Aorta (tissue), 5 donors: ENCODE results near the gene VCAN. TPM values are rescaled to one million over a fixed set of nuclear protein-coding genes. Genes with fewer than 3 reads are reported as not detected.

Source experiments
- ATAC-seq: fragments of 200-7000 bp; cut with Tn5 transposase; one replicate; pipeline ENCODE4 v1.9.1; 2022; ENCODE audit warnings: moderate library complexity; ENCODE audit not compliant: low FRiP score
- DNase-seq, 2 donors: peaks; one replicate each; pipeline ENCODE4 v3.0.0-alpha.2; 2020
- H3K27ac ChIP-seq, 2 donors: one replicate each; pipeline ENCODE4 v1.5.1; 2013; ENCODE audit warnings: low read length in 2 of 2, mild to moderate bottlenecking in 2 of 2, moderate library complexity in 2 of 2, control low read depth in 1 of 2, inconsistent platforms in 1 of 2, low read depth in 1 of 2
- H3K27me3 ChIP-seq, 2 donors: one replicate each; pipeline ENCODE4 v1.6.1; 2013; ENCODE audit warnings: control low read depth in 1 of 2, low read length in 1 of 2, mild to moderate bottlenecking in 1 of 2, moderate library complexity in 1 of 2; ENCODE audit not compliant: insufficient read depth in 2 of 2, control insufficient read depth in 1 of 2
- H3K36me3 ChIP-seq, 2 donors: one replicate each; pipeline ENCODE4 v1.6.1; 2013; ENCODE audit warnings: control low read depth in 1 of 2, low read length in 1 of 2, mild to moderate bottlenecking in 1 of 2; ENCODE audit not compliant: insufficient read depth in 2 of 2, control insufficient read depth in 1 of 2
- H3K4me1 ChIP-seq, 2 donors: one replicate each; pipeline ENCODE4 v1.6.1; 2013; ENCODE audit warnings: low read length in 2 of 2, control low read depth in 1 of 2, mild to moderate bottlenecking in 1 of 2, moderate library complexity in 1 of 2; ENCODE audit not compliant: insufficient read depth in 2 of 2, control insufficient read depth in 1 of 2
- H3K4me3 ChIP-seq, 2 donors: one replicate each; pipeline ENCODE4 v1.5.1; 2013; ENCODE audit warnings: low read length in 2 of 2, control low read depth in 1 of 2, mild to moderate bottlenecking in 1 of 2
- H3K9me3 ChIP-seq: one replicate; pipeline ENCODE4 v1.6.1; 2013; ENCODE audit warnings: mild to moderate bottlenecking, low read length; ENCODE audit not compliant: control insufficient read depth
- whole genome bisulfite sequencing, 2 donors: extraction: QIAGEN DNeasy Blood & Tissue Kit; methylation state at CpG; one replicate each; pipeline ENCODE4 v1.1.7; 2013; 5-methylcytosine and 5-hydroxymethylcytosine counted together
- intact Hi-C, 2 donors: fragments of 100-400 bp; cut with DNase I; formaldehyde crosslinking; loops; one replicate each; pipeline versions ENCODE4 v1.14.2 to v1.15.0; 2022
- polyA plus RNA-seq, 2 donors: library from polyadenylated mRNA; stranded (reverse); fragments of 200-250 nt; gene quantifications; one replicate each; pipeline ENCODE4 v1.2.3, GENCODE V29; 2013
- total RNA-seq, 2 donors: library from RNA; stranded (reverse); fragmentation: NEBNext Ultra II Directional; extraction: Animal tissue kit (Norgen Biotek cat#: 25700); gene quantifications; one replicate each; pipeline ENCODE4 v1.2.1, GENCODE V29; 2021
- donor health status: healthy with polysubstance abuse.
- donor health status: Bipolar disorder and iron deficiency.
- donor health status: DM: no; HTN: no; CAD: no.
- donor health status: DM: no; HTN: no; CAD: no.
- donor health status: DM: yes; HTN: yes; CAD: no.

Gene VCAN
- total and polyA plus RNA-seq, 4 donors, result 21.5 to 849 (median 478) TPM

GRCh38 chr5:83562791-83563557 is 91.4 kb downstream of the VCAN start:
- no peaks in the 10 kb centered on the region for H3K9me3 ChIP-seq
- H3K4me3 ChIP-seq, result no peak overlapping the region
- peak overlapping the region; percentile 67 to 80 for H3K27ac ChIP-seq
- WGBS, 2 donors, result 3 to 7% methylated on average over 5 of the region's 5 CpGs
- peaks cover 6 to 7% of the 10 kb centered on the region in 2 donors for H3K4me1 ChIP-seq
- no peaks in the 10 kb centered on the region for H3K36me3 ChIP-seq
- no peak for DNase-seq
- peak; percentile 75 for ATAC-seq
- no peaks in the 10 kb centered on the region for H3K27me3 ChIP-seq
- intact Hi-C loops, result loop anchor here (5.0 to 10.0 kb wide), 7 partner anchors 88 to 1251 kb away; partner anchors contain the start of gene VCAN (in 2 of the 2)

- Histone ChIP-seq H3K27me3 (no peaks in the 10 kb centered on the region), H3K36me3 (no peaks in the 10 kb centered on the region), H3K4me1 (peaks cover 6 to 7% of the 10 kb centered on the region in 2 donors), H3K4me3 (no peak overlapping the region), H3K9me3 (no peaks in the 10 kb centered on the region), H3K27ac (peak overlapping the region in 1 of 2 donors; percentile 67)
- ATAC-seq (no peak), DNase-seq (no peak)
- WGBS, 2 donors, result 43 to 46% methylated on average over 7 of the region's 7 CpGs
- intact Hi-C loops, result loop anchor here (5.0 to 10.0 kb wide), 7 partner anchors 89 to 1251 kb away; partner anchors contain the start of gene VCAN (in 2 of the 2)
Observed at GRCh38 chr5:83563631-83564030, 92.1 kb downstream of the VCAN start.

DNA sequence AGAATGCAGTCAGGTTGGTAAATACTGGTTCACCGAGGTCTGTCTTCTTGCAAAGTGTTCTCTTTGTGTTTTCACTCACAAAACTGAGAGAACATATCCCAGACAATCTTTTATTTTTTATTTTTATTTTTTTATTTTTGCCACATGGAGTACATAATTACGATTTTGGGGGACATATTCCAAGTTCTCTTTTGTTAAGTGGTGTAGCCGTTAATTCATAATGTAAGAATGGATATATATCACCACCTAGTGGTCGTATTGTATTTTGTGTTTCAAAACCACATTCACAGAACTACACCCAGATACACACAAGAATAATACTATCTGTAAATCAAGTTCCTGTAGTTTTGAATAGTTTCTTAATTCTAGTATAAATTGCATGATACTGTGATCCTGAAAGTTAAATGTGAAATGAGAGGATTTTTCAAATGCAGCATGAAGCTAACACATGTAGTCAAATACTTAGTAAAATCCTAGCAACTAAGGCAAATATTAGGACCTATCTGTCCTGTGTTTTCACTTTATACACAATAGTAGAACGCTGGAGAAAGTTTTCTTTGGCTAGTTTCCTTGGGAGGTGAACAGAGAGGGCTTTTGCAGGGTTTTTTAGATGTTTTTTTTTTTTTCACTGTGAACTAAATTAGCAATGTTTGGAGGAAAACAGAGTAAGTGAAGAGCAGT is 92.7 kb downstream of the VCAN start:
- DNase-seq, result no peak
- Histone ChIP-seq H3K27me3 (no peaks in the 10 kb centered on the region), H3K27ac (no peak overlapping the region), H3K36me3 (no peaks in the 10 kb centered on the region), H3K4me3 (no peak overlapping the region), H3K9me3 (no peaks in the 10 kb centered on the region), H3K4me1 (peaks cover 4 to 6% of the 10 kb centered on the region in 2 donors)
- intact Hi-C loops, result loop anchor here (5.0 to 10.0 kb wide), 7 partner anchors 89 to 1252 kb away; partner anchors contain the start of gene VCAN (in 2 of the 2)
- 15% methylated on average over 5 of the region's 5 CpGs for WGBS, 2 donors
- ATAC-seq, result peak; percentile 76

DNA sequence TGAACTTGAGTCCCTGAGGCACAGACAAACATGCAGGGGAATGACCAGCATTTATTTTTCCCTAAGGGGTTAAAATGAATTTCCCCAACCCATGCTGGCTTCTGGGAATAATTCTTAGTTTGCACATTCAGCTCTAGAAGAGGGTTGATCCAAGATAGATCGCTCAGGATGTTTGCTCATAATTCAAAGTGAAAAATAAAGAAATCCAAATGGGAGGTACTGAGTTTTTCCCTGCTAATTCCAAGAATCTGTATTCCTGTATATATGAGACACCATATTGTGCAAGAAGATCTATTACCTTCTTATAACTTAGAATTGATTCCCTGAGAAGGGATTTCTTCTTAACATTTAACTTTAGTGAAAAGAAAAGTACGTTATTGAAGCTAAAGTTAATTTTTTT is 96.2 kb downstream of the VCAN start:
- ATAC-seq, result peak; percentile 9
- intact Hi-C loops, result loop anchor here (5.0 to 10.0 kb wide), 6 partner anchors 93 to 1215 kb away; partner anchors contain the start of gene VCAN (in 1 of the 2)

DNA sequence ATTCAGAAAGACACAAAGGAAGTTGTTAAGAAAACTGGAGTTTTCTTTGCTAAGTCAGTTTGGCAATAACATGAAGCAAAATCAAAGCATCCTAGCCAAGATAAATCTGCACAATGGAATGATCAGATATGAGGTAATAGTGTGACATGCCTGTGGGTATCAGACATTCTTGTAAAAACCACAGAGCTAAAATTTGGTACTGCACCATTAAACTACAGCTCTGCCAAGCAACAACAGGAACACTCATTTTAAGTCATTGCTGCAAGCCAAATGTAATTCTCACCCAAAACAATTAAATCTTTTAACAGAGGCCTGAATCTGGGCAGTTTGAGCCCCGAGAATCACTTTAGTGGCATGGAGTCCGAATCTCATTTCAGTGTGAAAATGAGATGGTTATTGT is 96.6 kb downstream of the VCAN start:
- Histone ChIP-seq H3K27me3 (no peaks in the 10 kb centered on the region), H3K27ac (no peak overlapping the region), H3K4me1 (peaks cover 1 to 4% of the 10 kb centered on the region in 2 donors), H3K4me3 (no peak overlapping the region), H3K9me3 (no peaks in the 10 kb centered on the region), H3K36me3 (peaks cover 0 to 2% of the 10 kb centered on the region in 2 donors)
- intact Hi-C loops, result loop anchor here (5.0 to 10.0 kb wide), 6 partner anchors 93 to 1216 kb away; partner anchors contain the start of gene VCAN (in 1 of the 2)
- DNase-seq (no peak), ATAC-seq (peak; percentile 76)
- 4 to 8% methylated on average over 2 of the region's 2 CpGs for WGBS, 2 donors

More for the DNA sequence above, 96.2 kb downstream of the VCAN start:
- DNase-seq, result no peak
- Histone ChIP-seq H3K4me1 (peaks cover 1 to 4% of the 10 kb centered on the region in 2 donors), H3K4me3 (no peak overlapping the region), H3K36me3 (peaks cover 0 to 2% of the 10 kb centered on the region in 2 donors), H3K27me3 (no peaks in the 10 kb centered on the region), H3K9me3 (no peaks in the 10 kb centered on the region), H3K27ac (peak overlapping the region; percentile 68 to 76)
- 2 to 7% methylated on average over 2 of the region's 2 CpGs for WGBS, 2 donors

- Histone ChIP-seq H3K27me3 (no peaks in the 10 kb centered on the region), H3K4me1 (peaks cover 0 to 1% of the 10 kb centered on the region in 2 donors), H3K36me3 (peaks cover 0 to 5% of the 10 kb centered on the region in 2 donors), H3K27ac (no peak overlapping the region), H3K4me3 (no peak overlapping the region), H3K9me3 (no peaks in the 10 kb centered on the region)
- DNase-seq (no peak), ATAC-seq (no peak)
- intact Hi-C loops, result no loop called here
- 16 to 18% methylated on average over 2 of the region's 2 CpGs for WGBS, 2 donors
Observed at GRCh38 chr5:83570916-83571315, 99.4 kb downstream of the VCAN start.

DNA sequence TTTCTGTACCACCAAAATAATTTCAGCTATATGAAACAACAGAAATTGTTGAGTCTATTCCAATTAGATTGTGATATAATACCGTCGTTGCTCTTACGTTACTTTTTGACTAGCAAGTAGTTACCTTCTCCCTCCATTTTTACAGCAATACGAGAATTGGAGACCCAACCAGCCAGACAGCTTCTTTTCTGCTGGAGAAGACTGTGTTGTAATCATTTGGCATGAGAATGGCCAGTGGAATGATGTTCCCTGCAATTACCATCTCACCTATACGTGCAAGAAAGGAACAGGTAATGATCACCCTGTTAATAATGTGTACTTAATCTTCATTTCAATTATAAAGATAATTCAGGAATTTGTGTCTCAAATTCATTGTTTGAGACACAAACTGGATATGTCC is 100.7 kb downstream of the VCAN start:
- H3K4me3 ChIP-seq, result no peak overlapping the region
- H3K36me3 ChIP-seq, result peaks cover 0 to 5% of the 10 kb centered on the region in 2 donors
- no peaks in the 10 kb centered on the region for H3K27me3 ChIP-seq
- DNase-seq, result no peak
- peaks cover 0 to 1% of the 10 kb centered on the region in 2 donors for H3K4me1 ChIP-seq
- intact Hi-C loops, result no loop called here
- no peak for ATAC-seq
- H3K27ac ChIP-seq, result no peak overlapping the region
- no peaks in the 10 kb centered on the region for H3K9me3 ChIP-seq
- WGBS, 2 donors, result 75 to 76% methylated on average over 5 of the region's 5 CpGs

- ATAC-seq (no peak), DNase-seq (no peak)
- Histone ChIP-seq H3K27ac (no peak overlapping the region), H3K27me3 (no peaks in the 10 kb centered on the region), H3K4me1 (no peaks in the 10 kb centered on the region), H3K36me3 (peaks cover 4 to 5% of the 10 kb centered on the region in 2 donors), H3K4me3 (no peak overlapping the region), H3K9me3 (no peaks in the 10 kb centered on the region)
- 59 to 64% methylated on average over 2 of the region's 2 CpGs for WGBS, 2 donors
- intact Hi-C loops, result no loop called here
Observed at GRCh38 chr5:83576341-83576740, 104.8 kb downstream of the VCAN start.
